Measurements from ENCODE around the gene ZNF804B.

DNA sequence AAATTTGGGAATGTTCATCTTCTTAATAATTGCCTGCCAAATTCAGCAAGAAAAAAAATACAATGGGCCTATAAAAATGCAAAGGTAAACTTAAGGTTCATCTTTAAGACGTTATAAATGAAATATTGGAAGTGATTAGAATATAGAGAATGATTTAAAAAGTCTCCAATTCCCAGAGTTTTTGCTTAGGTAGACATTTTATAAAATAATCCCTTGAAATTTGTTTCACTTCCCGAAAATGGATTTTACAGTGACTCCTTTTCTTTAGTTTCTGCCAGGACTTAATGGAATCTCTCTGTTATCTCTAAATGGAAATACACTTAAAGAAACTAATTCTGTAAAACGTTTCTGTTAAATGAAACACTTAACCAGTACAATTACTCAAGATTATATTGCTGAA lies 580.2 kb downstream of the ZNF804B start:
- TF ChIP-seq POLR2AphosphoS5 (IDR thresholded peaks at IDR 0.05) = no peak
- TF ChIP-seq POLR2A (IDR thresholded peaks at IDR 0.05) = no peak
- TF ChIP-seq, protein P1, sequence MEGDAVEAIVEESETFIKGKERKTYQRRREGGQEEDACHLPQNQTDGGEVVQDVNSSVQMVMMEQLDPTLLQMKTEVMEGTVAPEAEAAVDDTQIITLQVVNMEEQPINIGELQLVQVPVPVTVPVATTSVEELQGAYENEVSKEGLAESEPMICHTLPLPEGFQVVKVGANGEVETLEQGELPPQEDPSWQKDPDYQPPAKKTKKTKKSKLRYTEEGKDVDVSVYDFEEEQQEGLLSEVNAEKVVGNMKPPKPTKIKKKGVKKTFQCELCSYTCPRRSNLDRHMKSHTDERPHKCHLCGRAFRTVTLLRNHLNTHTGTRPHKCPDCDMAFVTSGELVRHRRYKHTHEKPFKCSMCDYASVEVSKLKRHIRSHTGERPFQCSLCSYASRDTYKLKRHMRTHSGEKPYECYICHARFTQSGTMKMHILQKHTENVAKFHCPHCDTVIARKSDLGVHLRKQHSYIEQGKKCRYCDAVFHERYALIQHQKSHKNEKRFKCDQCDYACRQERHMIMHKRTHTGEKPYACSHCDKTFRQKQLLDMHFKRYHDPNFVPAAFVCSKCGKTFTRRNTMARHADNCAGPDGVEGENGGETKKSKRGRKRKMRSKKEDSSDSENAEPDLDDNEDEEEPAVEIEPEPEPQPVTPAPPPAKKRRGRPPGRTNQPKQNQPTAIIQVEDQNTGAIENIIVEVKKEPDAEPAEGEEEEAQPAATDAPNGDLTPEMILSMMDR (IDR thresholded peaks at IDR 0.05) = no peak
- no peak for TF ChIP-seq EP300 (IDR thresholded peaks at IDR 0.05)
